H9 (cell line): ENCODE measurements around the gene TMCO6. TPM values are rescaled to one million over a fixed set of nuclear protein-coding genes. Genes with fewer than 3 reads are reported as not detected.

Experiments used
- DNase-seq: peaks from one replicate; pipeline ENCODE4 v3.0.0-alpha.2; 2017
- H2AFZ ChIP-seq: one replicate; pipeline ENCODE4 v1.6.1; 2013; ENCODE audit warnings: mild to moderate bottlenecking, low read length, control low read depth, moderate library complexity
- H2AK5ac ChIP-seq: 2 replicates; pipeline ENCODE4 v1.6.1; 2013; ENCODE audit warnings: low read length, control low read depth, mixed read lengths; ENCODE audit not compliant: insufficient read length
- H2BK120ac ChIP-seq: one replicate; pipeline ENCODE4 v1.6.1; 2013; ENCODE audit warnings: low read depth, mild to moderate bottlenecking, low read length, control low read depth, inconsistent platforms; ENCODE audit not compliant: poor library complexity, severe bottlenecking
- H2BK12ac ChIP-seq: 2 replicates; pipeline ENCODE4 v1.6.1; 2013; ENCODE audit warnings: low read length, control low read depth, mixed read lengths, low read depth; ENCODE audit not compliant: insufficient read length
- H2BK15ac ChIP-seq: 2 replicates; pipeline ENCODE4 v1.6.1; 2013; ENCODE audit warnings: low read depth, low read length, control low read depth
- H2BK20ac ChIP-seq: one replicate; pipeline ENCODE4 v1.6.1; 2013; ENCODE audit warnings: low read depth, mild to moderate bottlenecking, low read length, control low read depth, inconsistent platforms; ENCODE audit not compliant: poor library complexity, severe bottlenecking
- H2BK5ac ChIP-seq: 2 replicates; pipeline ENCODE4 v1.6.1; 2013; ENCODE audit warnings: low read length, control low read depth, mixed read lengths; ENCODE audit not compliant: insufficient read length
- H3K14ac ChIP-seq: 2 replicates; pipeline ENCODE4 v1.6.1; 2013; ENCODE audit warnings: low read length, control low read depth; ENCODE audit not compliant: insufficient read depth
- H3K18ac ChIP-seq: 2 replicates; pipeline ENCODE4 v1.6.1; 2013; ENCODE audit warnings: low read depth, mild to moderate bottlenecking, mixed read lengths, low read length, control low read depth; ENCODE audit not compliant: insufficient read length
- H3K23ac ChIP-seq: 2 replicates; pipeline ENCODE4 v1.6.1; 2013; ENCODE audit warnings: low read length, control low read depth, mixed read lengths, low read depth; ENCODE audit not compliant: insufficient read length
- H3K23me2 ChIP-seq: 2 replicates; pipeline ENCODE4 v1.6.1; 2013; ENCODE audit warnings: low read depth, mild to moderate bottlenecking, mixed read lengths, low read length, control low read depth; ENCODE audit not compliant: insufficient read length, poor library complexity, severe bottlenecking
- H3K27ac ChIP-seq: 2 replicates; pipeline ENCODE4 v1.5.1; 2013; ENCODE audit warnings: low read length, control low read depth, mixed read lengths, low read depth; ENCODE audit not compliant: insufficient read length
- H3K27me3 ChIP-seq: 2 replicates; pipeline ENCODE4 v1.6.1; 2013; ENCODE audit warnings: low read length, control low read depth, inconsistent platforms; ENCODE audit not compliant: insufficient read depth
- H3K4ac ChIP-seq: 2 replicates; pipeline ENCODE4 v1.6.1; 2013; ENCODE audit warnings: low read depth, mild to moderate bottlenecking, control low read depth, inconsistent platforms, low read length, moderate library complexity
- H3K4me1 ChIP-seq: 2 replicates; pipeline ENCODE4 v1.6.1; 2013; ENCODE audit warnings: low read length, control low read depth, inconsistent platforms; ENCODE audit not compliant: insufficient read depth
- H3K4me2 ChIP-seq: 2 replicates; pipeline ENCODE4 v1.6.1; 2013; ENCODE audit warnings: low read length, control low read depth, mixed read lengths; ENCODE audit not compliant: insufficient read length, insufficient read depth
- H3K56ac ChIP-seq: 2 replicates; pipeline ENCODE4 v1.6.1; 2013; ENCODE audit warnings: low read depth, mild to moderate bottlenecking, mixed read lengths, low read length, control low read depth; ENCODE audit not compliant: insufficient read length
- H3K79me1 ChIP-seq: 2 replicates; pipeline ENCODE4 v1.6.1; 2013; ENCODE audit warnings: low read depth, mild to moderate bottlenecking, moderate library complexity, low read length, control low read depth, inconsistent platforms; ENCODE audit not compliant: insufficient read depth, poor library complexity, severe bottlenecking
- H3K79me2 ChIP-seq: 2 replicates; pipeline ENCODE4 v1.6.1; 2013; ENCODE audit warnings: low read length, control low read depth, inconsistent platforms; ENCODE audit not compliant: insufficient read depth
- H3K9ac ChIP-seq: 2 replicates; pipeline ENCODE4 v1.6.1; 2013; ENCODE audit warnings: low read length, control low read depth, mixed read lengths; ENCODE audit not compliant: insufficient read length; ENCODE audit errors: extremely low read depth
- H3K9me3 ChIP-seq: one replicate; pipeline ENCODE4 v1.6.1; 2013; ENCODE audit warnings: low read depth, low read length, inconsistent platforms; ENCODE audit not compliant: control insufficient read depth
- H3T11ph ChIP-seq: one replicate; pipeline ENCODE4 v1.6.1; 2013; ENCODE audit warnings: mild to moderate bottlenecking, low read length, control low read depth, inconsistent platforms
- H4K20me1 ChIP-seq: one replicate; pipeline ENCODE4 v1.6.1; 2013; ENCODE audit not compliant: control insufficient read depth, insufficient read length, insufficient read depth
- H4K5ac ChIP-seq: 2 replicates; pipeline ENCODE4 v1.6.1; 2013; ENCODE audit warnings: low read depth, mild to moderate bottlenecking, mixed read lengths, low read length, control low read depth; ENCODE audit not compliant: insufficient read length
- H4K8ac ChIP-seq: replicated peaks from 2 replicates; pipeline ENCODE4 v1.6.1; 2013; ENCODE audit warnings: low read length, control low read depth, mixed read lengths, low read depth; ENCODE audit not compliant: insufficient read length
- H4K91ac ChIP-seq: 2 replicates; pipeline ENCODE4 v1.6.1; 2013; ENCODE audit warnings: low read depth, mild to moderate bottlenecking, moderate library complexity, mixed read lengths, low read length, control low read depth; ENCODE audit not compliant: insufficient read length
- H3K27ac Mint-ChIP-seq, 3 experiments: 2 replicates in 2 of 3; 3 replicates in 1 of 3; pipeline ENCODE4 v1.8.0; 2020 to 2021; ENCODE audit warnings: mixed read lengths in 3 of 3, mild to moderate bottlenecking in 1 of 3, moderate library complexity in 1 of 3
- H3K27me3 Mint-ChIP-seq: 2 replicates; pipeline ENCODE4 v1.8.0; 2021; ENCODE audit warnings: low read depth, mild to moderate bottlenecking, moderate library complexity, mixed read lengths
- H3K36me3 Mint-ChIP-seq, 3 experiments: 2 replicates in 2 of 3; 3 replicates in 1 of 3; pipeline ENCODE4 v1.8.0; 2020 to 2021; ENCODE audit warnings: low read depth in 3 of 3, mixed read lengths in 3 of 3; ENCODE audit not compliant: insufficient read depth in 1 of 3
- H3K4me1 Mint-ChIP-seq, 2 experiments: 2 replicates each; pipeline ENCODE4 v1.8.0; 2020; ENCODE audit warnings: mixed read lengths in 2 of 2
- H3K4me3 Mint-ChIP-seq, 2 experiments: 2 replicates in 1 of 2; 3 replicates in 1 of 2; pipeline ENCODE4 v1.8.0; 2020 to 2021; ENCODE audit warnings: mild to moderate bottlenecking in 2 of 2, mixed read lengths in 2 of 2, moderate library complexity in 1 of 2
- H3K9me3 Mint-ChIP-seq, 2 experiments: 2 replicates in 1 of 2; 3 replicates in 1 of 2; pipeline ENCODE4 v1.8.0; 2020; ENCODE audit warnings: mild to moderate bottlenecking in 2 of 2, mixed read lengths in 2 of 2, moderate library complexity in 1 of 2
- CTCF ChIP-seq: fragments of 200-600 bp; sonication (generic); conservative IDR thresholded peaks from 3 replicates; pipeline ENCODE4 v1.8.0; 2021; ENCODE audit warnings: antibody characterized with exemption, mild to moderate bottlenecking
- WGBS: extraction: QIAGEN DNeasy Blood & Tissue Kit; methylation state at CpG from one replicate; pipeline ENCODE4 v1.1.7; 2013; ENCODE audit warnings: missing lambda C conversion rate, low lambda C conversion rate, mixed read lengths; ENCODE audit not compliant: insufficient read length; ENCODE audit errors: extremely low coverage; 5-methylcytosine and 5-hydroxymethylcytosine counted together
- total RNA-seq: library from RNA; stranded (reverse); gene quantifications from 2 replicates; pipeline ENCODE4 v1.2.1, GENCODE V29; 2021

The TMCO6 gene
- total RNA-seq, 1 experiment from 2014 or later, result 39.3 TPM

GRCh38 chr5:140672455-140673186 lies 33.4 kb downstream of the TMCO6 start:
- whole genome bisulfite sequencing, result no CpG with 5 or more reads among the region's 70 CpGs
- TF ChIP-seq CTCF, result no peak
- Histone ChIP-seq H4K5ac (no peak overlapping the region), H3K18ac (no peak overlapping the region), H3T11ph (no peak overlapping the region), H3K4me2 (no peak overlapping the region), H2BK20ac (no peak overlapping the region), H2BK15ac (no peak overlapping the region), H3K23me2 (no peaks in the 10 kb centered on the region), H3K14ac (no peak overlapping the region), H3K9ac (no peak overlapping the region), H4K8ac (no peak overlapping the region), H3K9me3 (no peaks in the 10 kb centered on the region), H2BK120ac (no peak overlapping the region), H2BK12ac (no peak overlapping the region), H2AFZ (no peak overlapping the region), H2AK5ac (no peak overlapping the region), H3K79me1 (no peaks in the 10 kb centered on the region), H3K4ac (no peak overlapping the region), H3K27me3 (no peaks in the 10 kb centered on the region), H3K23ac (no peak overlapping the region), H3K79me2 (no peaks in the 10 kb centered on the region), H3K56ac (no peak overlapping the region), H4K20me1 (no peaks in the 10 kb centered on the region), H3K27ac (no peak overlapping the region), H2BK5ac (no peak overlapping the region), H4K91ac (no peak overlapping the region), H3K4me1 (no peaks in the 10 kb centered on the region)
- H3K27me3 Mint-ChIP-seq, result no peaks in the 10 kb centered on the region
- peaks cover 28 to 81% (median 55%) of the 10 kb centered on the region in 3 experiments for H3K36me3 Mint-ChIP-seq
- H3K4me1 Mint-ChIP-seq, result peaks cover 0 to 6% of the 10 kb centered on the region in 2 experiments; a peak in 1 of 4 replicates
- H3K27ac Mint-ChIP-seq, result no peak overlapping the region
- H3K9me3 Mint-ChIP-seq, result no peaks in the 10 kb centered on the region
- H3K4me3 Mint-ChIP-seq, result no peak overlapping the region
- DNase-seq, result peak; percentile 69
